Measurements from ENCODE around the gene ZNRF3. TPM values are rescaled to one million over a fixed set of nuclear protein-coding genes. Genes with fewer than 3 reads are reported as not detected.
A peak's percentile ranks its signal among the peaks of the same experiment; 100 is the strongest.
"Not testable (repeated sequence)": the region's sequence is repeated elsewhere in the genome, so short reads cannot be mapped to it uniquely, and the experiment has no call there.

ZNRF3 gene
- total and polyA plus RNA-seq, 4 donors = 8.9 to 13.0 (median 11.3) TPM

DNA sequence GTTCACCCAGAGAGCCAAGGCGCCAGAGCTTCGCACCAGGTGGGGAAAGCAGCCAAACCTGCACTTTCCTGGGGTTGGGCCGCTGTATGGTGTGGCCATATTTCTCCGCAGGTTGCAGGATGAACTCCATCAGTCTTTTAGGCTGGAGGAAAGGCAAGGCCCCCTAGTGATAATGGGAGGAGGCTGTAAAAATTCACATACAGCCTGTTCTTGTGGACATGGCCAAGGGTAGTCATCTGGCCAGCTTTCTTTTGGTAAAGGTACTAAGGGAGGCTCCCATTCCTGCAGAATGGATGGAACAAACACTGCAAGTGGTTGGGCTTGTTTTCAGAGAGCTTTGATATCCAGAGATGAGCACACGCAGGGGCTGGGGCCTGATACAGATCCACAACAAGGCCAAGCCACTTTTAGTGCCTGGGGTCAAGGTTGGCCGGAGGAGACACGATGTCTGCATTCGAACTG lies 148.7 kb downstream of the ZNRF3 start:
- Histone ChIP-seq H3K9me3 (ENCODE audit: control insufficient read depth, insufficient read depth, low read length) (no peaks in the 10 kb centered on the region), H3K36me3 (ENCODE audit: control insufficient read depth, insufficient read depth, low read length) (no peaks in the 10 kb centered on the region), H3K27me3 (ENCODE audit: control insufficient read depth, insufficient read depth, low read length) (no peaks in the 10 kb centered on the region), H3K4me3 (ENCODE audit: low read depth, low read length) (no peak overlapping the region), H3K27ac (ENCODE audit: low read depth, low read length) (peak overlapping the region; percentile 89), H3K4me1 (ENCODE audit: control insufficient read depth, insufficient read depth, low read length) (peaks cover 32% of the 10 kb centered on the region)
- WGBS (ENCODE audit: insufficient coverage) = 78% methylated on average over 8 of the region's 8 CpGs
- DNase-seq (ENCODE audit: low read depth in 4 of 6, low spot score in 6 of 6) = no peak

DNA sequence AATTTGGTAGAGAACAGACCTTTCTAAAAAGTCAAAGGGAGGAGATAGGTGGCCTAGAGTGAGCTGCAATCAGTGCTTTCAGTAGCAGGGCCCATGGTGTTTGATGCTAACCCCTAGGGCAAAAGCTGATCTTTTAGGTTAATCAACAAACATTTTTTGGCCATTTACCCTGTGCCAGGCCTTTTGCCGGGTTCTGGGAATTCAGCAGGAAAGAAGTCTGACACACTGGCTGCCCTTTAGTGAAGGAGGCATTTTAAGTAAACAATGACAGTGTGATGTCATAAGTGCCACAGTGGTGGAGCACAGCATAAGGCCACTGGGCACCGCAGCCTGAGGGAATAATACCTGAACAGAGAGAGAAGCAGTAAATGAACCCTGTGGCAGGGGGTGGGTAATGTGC lies 149.2 kb downstream of the ZNRF3 start:
- Histone ChIP-seq H3K4me3 (ENCODE audit: low read depth, low read length) (no peak overlapping the region), H3K4me1 (ENCODE audit: control insufficient read depth, insufficient read depth, low read length) (peaks cover 34% of the 10 kb centered on the region), H3K9me3 (ENCODE audit: control insufficient read depth, insufficient read depth, low read length) (no peaks in the 10 kb centered on the region), H3K36me3 (ENCODE audit: control insufficient read depth, insufficient read depth, low read length) (no peaks in the 10 kb centered on the region), H3K27me3 (ENCODE audit: control insufficient read depth, insufficient read depth, low read length) (no peaks in the 10 kb centered on the region), H3K27ac (ENCODE audit: low read depth, low read length) (peak overlapping the region; percentile 89)
- DNase-seq (ENCODE audit: low read depth in 4 of 6, low spot score in 6 of 6) = peak in 1 of 6 donors; percentile 22
- WGBS (ENCODE audit: insufficient coverage) = 65% methylated on average over 2 of the region's 2 CpGs

DNA sequence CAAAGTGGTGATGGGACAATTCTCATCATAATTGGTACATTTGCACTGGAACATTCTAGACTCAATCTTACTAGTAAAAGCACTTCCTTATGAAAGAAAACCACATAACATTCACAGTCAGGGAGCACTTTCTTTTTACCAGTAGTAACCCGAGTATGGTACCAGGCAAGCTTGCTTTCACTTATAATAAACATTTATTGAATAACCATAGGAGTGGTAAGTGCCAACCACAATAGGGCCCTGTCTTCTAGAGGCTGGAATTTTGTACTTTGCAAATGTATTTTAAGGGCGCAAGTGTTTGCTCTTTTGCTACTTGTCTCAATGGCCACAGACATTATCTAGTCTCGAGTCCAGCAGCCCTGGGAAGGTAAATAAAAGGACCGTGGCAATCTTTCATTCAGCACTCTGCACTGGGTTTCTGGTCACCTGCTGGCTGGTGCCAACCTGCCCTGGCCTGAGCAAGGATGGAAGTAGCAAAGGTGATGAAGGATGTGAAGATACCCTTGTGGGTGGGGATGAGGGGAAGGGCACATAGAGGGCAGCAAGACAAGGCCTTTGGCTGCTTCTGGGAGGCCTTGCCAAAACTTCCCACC lies 154.1 kb downstream of the ZNRF3 start:
- no peak overlapping the region for H3K27ac ChIP-seq (ENCODE audit: low read depth, low read length)
- WGBS (ENCODE audit: insufficient coverage) = 83% methylated on average over 1 of the region's 4 CpGs
- H3K4me1 ChIP-seq (ENCODE audit: control insufficient read depth, insufficient read depth, low read length) = peaks cover 26% of the 10 kb centered on the region

DNA sequence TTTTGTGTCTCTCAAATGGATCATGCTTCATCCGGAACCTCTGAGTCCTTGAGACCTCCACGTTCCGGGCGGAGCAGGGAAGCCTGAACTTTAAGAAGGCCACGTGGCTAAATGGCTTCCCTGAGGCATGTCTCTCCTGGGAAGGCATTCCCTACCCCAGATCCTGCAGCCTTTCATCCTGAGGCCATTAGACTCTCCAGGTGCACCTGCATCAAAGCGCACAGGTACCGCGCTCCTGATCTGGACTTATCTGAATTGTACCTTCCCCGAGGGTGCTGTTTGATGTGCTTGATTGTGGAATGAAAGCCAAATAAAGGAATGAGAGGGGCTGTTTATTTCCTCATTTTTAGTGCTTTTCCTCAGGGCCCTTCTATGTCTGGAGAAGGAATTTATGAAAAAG lies 155.8 kb downstream of the ZNRF3 start:
- Histone ChIP-seq H3K9me3 (ENCODE audit: control insufficient read depth, insufficient read depth, low read length) (no peaks in the 10 kb centered on the region), H3K27ac (ENCODE audit: low read depth, low read length) (no peak overlapping the region), H3K36me3 (ENCODE audit: control insufficient read depth, insufficient read depth, low read length) (peaks cover 6% of the 10 kb centered on the region), H3K4me1 (ENCODE audit: control insufficient read depth, insufficient read depth, low read length) (peaks cover 21% of the 10 kb centered on the region), H3K27me3 (ENCODE audit: control insufficient read depth, insufficient read depth, low read length) (no peaks in the 10 kb centered on the region), H3K4me3 (ENCODE audit: low read depth, low read length) (no peak overlapping the region)
- 88% methylated on average over 9 of the region's 9 CpGs for WGBS (ENCODE audit: insufficient coverage)
- DNase-seq (ENCODE audit: low read depth in 4 of 6, low spot score in 6 of 6) = no peak

More for the DNA sequence above, 154.1 kb downstream of the ZNRF3 start:
- DNase-seq (ENCODE audit: low read depth in 4 of 6, low spot score in 6 of 6) = no peak
- no peak overlapping the region for H3K4me3 ChIP-seq (ENCODE audit: low read depth, low read length)
- no peaks in the 10 kb centered on the region for H3K36me3 ChIP-seq (ENCODE audit: control insufficient read depth, insufficient read depth, low read length)
- H3K27me3 ChIP-seq (ENCODE audit: control insufficient read depth, insufficient read depth, low read length) = no peaks in the 10 kb centered on the region
- H3K9me3 ChIP-seq (ENCODE audit: control insufficient read depth, insufficient read depth, low read length) = no peaks in the 10 kb centered on the region

DNA sequence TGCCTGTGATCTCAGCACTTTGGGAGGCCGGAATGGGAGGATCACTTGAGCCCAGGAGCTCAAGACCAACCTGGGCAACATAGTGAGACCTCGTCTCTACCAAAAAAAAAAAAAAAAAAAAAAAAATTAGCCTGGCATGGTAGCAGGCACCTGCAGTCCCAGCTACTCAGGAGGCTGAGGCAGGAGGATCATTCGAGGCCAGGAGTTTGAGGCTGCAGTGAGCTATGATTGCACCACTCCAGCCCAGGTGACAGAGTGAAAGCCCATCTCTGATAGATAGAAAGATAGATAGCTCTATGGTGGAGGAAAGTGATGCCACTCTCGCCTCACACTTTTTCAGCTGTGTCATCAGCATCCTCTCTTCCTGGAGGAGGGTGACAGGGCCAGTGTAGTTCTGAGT lies 156.3 kb downstream of the ZNRF3 start:
- H3K36me3 ChIP-seq (ENCODE audit: control insufficient read depth, insufficient read depth, low read length) = peaks cover 11% of the 10 kb centered on the region
- DNase-seq (ENCODE audit: low read depth in 4 of 6, low spot score in 6 of 6); H3K4me3 ChIP-seq (ENCODE audit: low read depth, low read length); H3K9me3 ChIP-seq (ENCODE audit: control insufficient read depth, insufficient read depth, low read length); H3K27me3 ChIP-seq (ENCODE audit: control insufficient read depth, insufficient read depth, low read length); H3K27ac ChIP-seq (ENCODE audit: low read depth, low read length): not testable (repeated sequence)
- peaks cover 21% of the 10 kb centered on the region for H3K4me1 ChIP-seq (ENCODE audit: control insufficient read depth, insufficient read depth, low read length)
- WGBS (ENCODE audit: insufficient coverage) = 100% methylated on average over 1 of the region's 4 CpGs

DNA sequence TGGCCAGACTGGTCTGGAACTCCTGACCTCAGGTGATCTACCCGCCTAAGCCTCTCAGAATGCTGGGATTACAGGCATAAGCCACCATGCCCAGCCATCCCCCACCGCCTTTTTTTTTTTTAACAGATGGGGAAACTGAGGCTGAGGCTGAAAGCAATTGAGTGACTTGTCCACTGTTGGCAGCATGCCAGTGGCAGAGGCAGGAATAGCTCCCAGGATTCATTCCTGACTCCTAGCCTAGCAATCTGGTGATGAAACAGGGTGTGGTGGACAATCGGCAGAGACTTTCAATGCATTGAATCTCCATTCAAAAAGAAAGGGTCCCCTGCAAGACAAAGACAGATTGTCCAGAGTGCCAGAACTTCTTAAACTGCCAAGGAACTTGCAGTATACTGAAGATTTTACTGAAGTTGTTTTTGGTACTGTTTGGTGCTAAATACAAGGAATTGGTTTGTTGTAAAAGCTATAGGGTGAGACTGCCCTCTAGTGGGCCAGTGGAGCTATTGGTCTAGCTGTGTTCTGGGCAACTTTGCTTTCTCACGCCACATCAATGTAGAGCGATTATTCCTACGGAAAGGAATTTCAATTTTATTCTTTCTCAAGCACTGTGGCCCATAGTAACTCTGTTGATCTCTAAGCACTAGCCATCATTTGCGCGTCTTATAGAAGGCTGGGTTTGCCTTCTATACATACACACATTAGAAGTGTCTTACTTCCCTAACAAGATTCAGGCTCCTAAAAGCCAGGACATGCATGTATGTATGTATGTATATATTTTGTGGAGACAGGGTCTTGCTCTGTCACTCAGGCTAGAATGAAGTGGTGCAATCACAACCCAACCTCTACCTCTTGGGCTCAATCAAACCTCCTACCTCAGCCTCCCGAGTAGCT lies 157.3 kb downstream of the ZNRF3 start:
- H3K4me1 ChIP-seq (ENCODE audit: control insufficient read depth, insufficient read depth, low read length) = peaks cover 21% of the 10 kb centered on the region
- peak; percentile 69 to 96 (median 78) for DNase-seq (ENCODE audit: low read depth in 4 of 6, low spot score in 6 of 6)
- no CpG with 5 or more reads among the region's 9 CpGs for WGBS (ENCODE audit: insufficient coverage)
- H3K4me3 ChIP-seq (ENCODE audit: low read depth, low read length) = no peak overlapping the region
- H3K9me3 ChIP-seq (ENCODE audit: control insufficient read depth, insufficient read depth, low read length) = no peaks in the 10 kb centered on the region
- peak overlapping the region; percentile 16 for H3K27ac ChIP-seq (ENCODE audit: low read depth, low read length)
- H3K27me3 ChIP-seq (ENCODE audit: control insufficient read depth, insufficient read depth, low read length) = no peaks in the 10 kb centered on the region
- H3K36me3 ChIP-seq (ENCODE audit: control insufficient read depth, insufficient read depth, low read length) = peaks cover 20% of the 10 kb centered on the region

DNA sequence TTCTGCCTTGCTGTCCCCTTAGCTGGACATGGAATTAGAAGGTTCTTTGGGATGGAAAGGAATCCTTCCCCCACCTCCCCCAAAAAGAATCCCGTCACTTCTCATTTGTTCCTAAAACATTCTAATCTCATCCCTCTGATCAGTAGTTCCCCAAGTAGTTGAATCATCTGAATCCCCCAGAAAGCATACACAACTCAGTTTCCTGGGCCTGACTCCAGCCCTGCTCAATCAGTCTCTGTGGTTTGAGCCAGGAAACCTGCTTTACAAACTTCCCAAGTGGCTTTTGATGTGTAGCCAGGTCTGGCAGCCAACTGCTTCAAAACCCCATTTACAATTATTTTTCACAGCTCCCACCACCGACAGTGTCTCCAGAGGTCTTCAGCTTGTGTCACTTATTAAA lies 158.0 kb downstream of the ZNRF3 start:
- WGBS (ENCODE audit: insufficient coverage) = 57% methylated on average over 1 of the region's 2 CpGs
- peak overlapping the region; percentile 1 for H3K27ac ChIP-seq (ENCODE audit: low read depth, low read length)
- peaks cover 24% of the 10 kb centered on the region for H3K36me3 ChIP-seq (ENCODE audit: control insufficient read depth, insufficient read depth, low read length)
- peaks cover 21% of the 10 kb centered on the region for H3K4me1 ChIP-seq (ENCODE audit: control insufficient read depth, insufficient read depth, low read length)
- DNase-seq (ENCODE audit: low read depth in 4 of 6, low spot score in 6 of 6) = peak in 3 of 6 donors; percentile 43 to 93 (median 79)
- H3K9me3 ChIP-seq (ENCODE audit: control insufficient read depth, insufficient read depth, low read length) = no peaks in the 10 kb centered on the region
- H3K4me3 ChIP-seq (ENCODE audit: low read depth, low read length) = no peak overlapping the region
- H3K27me3 ChIP-seq (ENCODE audit: control insufficient read depth, insufficient read depth, low read length) = no peaks in the 10 kb centered on the region

DNA sequence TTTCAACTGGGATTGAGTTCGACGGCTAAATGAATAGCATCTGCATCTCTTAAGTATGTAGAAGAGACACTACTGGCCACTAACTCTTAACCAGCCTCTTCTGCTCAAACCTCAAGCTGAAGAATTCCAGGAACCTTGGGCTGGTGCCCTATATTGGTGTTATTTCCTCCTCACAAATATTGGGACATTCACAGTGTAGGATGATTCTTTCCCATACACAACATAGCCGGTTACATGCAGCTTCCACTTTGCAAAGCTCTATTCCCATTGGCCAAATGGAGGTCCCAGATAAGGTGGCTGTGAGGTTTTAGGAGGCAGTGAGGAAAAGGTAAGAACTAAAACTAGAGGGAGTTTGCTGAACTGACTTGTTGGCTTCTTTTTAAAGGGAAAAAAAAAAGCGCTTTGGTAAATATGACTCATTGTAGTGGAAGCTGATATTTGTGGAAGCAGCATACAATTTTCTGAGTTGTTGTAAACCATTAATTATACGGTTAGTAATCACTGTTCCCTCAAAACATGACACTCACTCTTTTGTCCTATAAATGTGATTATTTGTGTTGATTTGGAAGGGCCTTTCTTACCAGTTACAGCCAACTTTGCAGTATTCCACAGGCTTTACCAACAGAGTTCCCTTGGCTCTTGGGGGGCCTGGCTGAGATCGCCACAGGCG lies 160.7 kb downstream of the ZNRF3 start:
- no peak overlapping the region for H3K27ac ChIP-seq (ENCODE audit: low read depth, low read length)

DNA sequence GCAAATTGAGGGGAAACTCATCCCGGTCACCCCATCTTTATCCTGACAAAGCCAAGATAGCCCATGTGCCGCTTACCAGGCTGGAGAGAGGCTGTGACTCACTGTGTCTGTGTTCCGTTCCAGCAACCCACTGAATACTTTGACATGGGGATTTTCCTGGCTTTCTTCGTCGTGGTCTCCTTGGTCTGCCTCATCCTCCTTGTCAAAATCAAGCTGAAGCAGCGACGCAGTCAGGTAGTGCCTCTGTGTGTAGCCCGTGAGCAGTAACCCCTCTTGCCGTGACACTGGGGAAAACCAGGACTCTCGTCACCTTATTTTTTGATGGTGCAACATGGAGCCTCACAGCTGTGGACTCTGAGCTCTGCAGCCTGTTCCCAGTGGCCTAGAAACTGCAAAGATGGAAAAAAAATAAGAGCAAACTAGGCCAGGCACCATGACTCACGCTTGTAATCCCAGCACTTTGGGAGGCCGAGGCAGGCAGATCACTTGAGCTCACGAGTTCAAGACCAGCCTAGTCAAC lies 161.3 kb downstream of the ZNRF3 start:
- H3K9me3 ChIP-seq (ENCODE audit: control insufficient read depth, insufficient read depth, low read length) = no peaks in the 10 kb centered on the region
- 97% methylated on average over 12 of the region's 13 CpGs for WGBS (ENCODE audit: insufficient coverage)
- H3K27me3 ChIP-seq (ENCODE audit: control insufficient read depth, insufficient read depth, low read length) = no peaks in the 10 kb centered on the region
- no peak overlapping the region for H3K4me3 ChIP-seq (ENCODE audit: low read depth, low read length)
- H3K36me3 ChIP-seq (ENCODE audit: control insufficient read depth, insufficient read depth, low read length) = peaks cover 49% of the 10 kb centered on the region
- H3K27ac ChIP-seq (ENCODE audit: low read depth, low read length) = no peak overlapping the region
- no peak for DNase-seq (ENCODE audit: low read depth in 4 of 6, low spot score in 6 of 6)
- H3K4me1 ChIP-seq (ENCODE audit: control insufficient read depth, insufficient read depth, low read length) = peaks cover 13% of the 10 kb centered on the region

More for the DNA sequence above, 160.7 kb downstream of the ZNRF3 start:
- no peaks in the 10 kb centered on the region for H3K27me3 ChIP-seq (ENCODE audit: control insufficient read depth, insufficient read depth, low read length)
- no peaks in the 10 kb centered on the region for H3K9me3 ChIP-seq (ENCODE audit: control insufficient read depth, insufficient read depth, low read length)
- H3K36me3 ChIP-seq (ENCODE audit: control insufficient read depth, insufficient read depth, low read length) = peaks cover 43% of the 10 kb centered on the region
- WGBS (ENCODE audit: insufficient coverage) = 83% methylated on average over 2 of the region's 7 CpGs
- no peak overlapping the region for H3K4me3 ChIP-seq (ENCODE audit: low read depth, low read length)
- H3K4me1 ChIP-seq (ENCODE audit: control insufficient read depth, insufficient read depth, low read length) = peaks cover 16% of the 10 kb centered on the region
- DNase-seq (ENCODE audit: low read depth in 4 of 6, low spot score in 6 of 6) = no peak
